ENCODE results near the gene KCNC2.

KCNC2 gene

DNA sequence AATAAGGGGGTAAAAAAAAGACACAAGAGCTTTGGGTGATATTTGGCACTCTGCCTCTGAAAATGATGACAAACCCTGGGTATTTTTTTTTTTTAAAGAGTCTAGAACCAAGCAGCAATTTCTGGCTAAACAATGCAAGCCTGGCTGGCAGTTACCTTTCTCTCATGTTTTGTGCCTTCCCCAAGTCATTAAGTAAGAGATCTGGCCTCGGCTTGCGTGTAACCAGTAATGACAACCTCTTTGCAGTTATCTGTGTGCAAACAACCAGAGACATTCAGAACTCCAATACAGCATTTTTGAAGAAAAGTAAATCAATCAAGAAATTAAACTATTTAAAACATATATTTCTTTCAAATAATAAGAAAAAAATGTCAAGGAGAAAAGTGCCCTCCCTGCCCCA, 167.5 kb downstream of the KCNC2 start:
- Mint-ChIP-seq H3K4me1 (no peaks in the 10 kb centered on the region), H3K4me3 (no peak overlapping the region), H3K27me3 (no peaks in the 10 kb centered on the region), H3K9me3 (peaks cover 5% of the 10 kb centered on the region), H3K36me3 (no peaks in the 10 kb centered on the region), H3K27ac (no peak overlapping the region)

DNA sequence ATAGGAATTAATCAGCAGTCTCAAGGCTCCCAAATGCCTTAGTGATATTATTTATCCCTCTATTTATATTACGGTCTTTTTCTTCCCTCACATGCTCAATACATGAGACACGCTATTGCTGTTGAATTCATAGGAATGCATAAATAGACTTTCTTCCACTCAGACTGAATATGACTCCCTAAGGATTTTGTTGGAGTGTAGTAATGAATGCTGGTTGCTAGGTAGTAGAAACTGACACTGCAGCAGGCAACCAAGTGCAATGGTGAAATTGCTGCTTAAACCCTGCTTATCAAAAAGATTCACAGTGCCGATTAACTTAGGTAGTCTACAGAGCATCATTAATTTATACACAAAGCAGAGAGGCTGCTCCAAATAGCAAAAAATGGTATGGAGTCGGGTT, 168.2 kb downstream of the KCNC2 start:
- no peak overlapping the region for H3K4me3 Mint-ChIP-seq
- peaks cover 5% of the 10 kb centered on the region for H3K9me3 Mint-ChIP-seq
- H3K27ac Mint-ChIP-seq = no peak overlapping the region
- no peaks in the 10 kb centered on the region for H3K4me1 Mint-ChIP-seq
- no peaks in the 10 kb centered on the region for H3K36me3 Mint-ChIP-seq
- no peaks in the 10 kb centered on the region for H3K27me3 Mint-ChIP-seq

DNA sequence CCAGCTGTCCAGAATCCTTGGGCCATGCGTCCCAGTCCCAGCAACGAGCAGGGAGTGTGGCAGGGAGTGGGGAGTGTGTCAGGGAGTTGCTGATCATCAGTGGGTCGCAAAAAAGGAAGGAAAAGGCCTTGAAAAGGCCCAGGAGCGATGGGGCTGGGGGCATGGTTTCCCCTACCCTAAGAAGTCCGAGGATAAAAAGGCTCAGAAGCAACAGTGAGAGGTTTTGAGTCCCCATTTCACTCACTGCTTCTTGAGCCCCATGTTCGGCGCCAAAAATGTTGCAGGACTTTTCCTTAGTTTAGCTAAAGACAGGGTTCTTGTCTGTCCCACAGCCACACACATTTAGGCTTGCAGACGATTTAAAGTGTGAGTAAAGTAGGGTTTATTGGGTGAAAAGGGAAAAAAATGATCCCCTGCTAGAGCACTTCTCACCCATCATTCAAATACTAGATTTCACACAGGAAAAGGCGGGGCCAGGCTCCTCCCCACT, 189.5 kb downstream of the KCNC2 start:
- H3K9me3 Mint-ChIP-seq = peaks cover 34% of the 10 kb centered on the region
- peaks cover 2% of the 10 kb centered on the region for H3K36me3 Mint-ChIP-seq
- no peak overlapping the region for H3K27ac Mint-ChIP-seq
- H3K4me1 Mint-ChIP-seq = no peaks in the 10 kb centered on the region
- H3K27me3 Mint-ChIP-seq = no peaks in the 10 kb centered on the region
- no peak overlapping the region for H3K4me3 Mint-ChIP-seq

DNA sequence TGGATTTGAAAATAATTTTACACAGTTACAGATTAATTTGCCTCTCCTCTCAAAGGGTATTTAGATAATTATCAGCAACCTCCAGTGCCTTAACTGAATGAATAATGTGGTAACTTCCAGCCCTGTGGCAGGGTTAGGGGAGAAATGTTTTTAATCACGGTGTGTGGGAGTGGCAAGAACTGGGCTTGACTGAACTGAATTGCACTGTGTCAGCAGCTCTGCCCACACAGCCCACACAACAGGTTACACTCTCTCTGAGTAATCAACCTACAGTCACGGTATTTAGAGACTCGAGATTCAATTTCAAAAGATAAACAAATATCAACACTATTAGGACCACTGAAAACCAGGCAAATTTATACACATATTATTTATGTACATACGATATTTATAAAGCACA, 198.5 kb downstream of the KCNC2 start:
- no peak overlapping the region for H3K4me3 Mint-ChIP-seq
- H3K9me3 Mint-ChIP-seq = peaks cover 11% of the 10 kb centered on the region
- no peaks in the 10 kb centered on the region for H3K4me1 Mint-ChIP-seq
- H3K27me3 Mint-ChIP-seq = no peaks in the 10 kb centered on the region
- H3K36me3 Mint-ChIP-seq = no peaks in the 10 kb centered on the region
- no peak overlapping the region for H3K27ac Mint-ChIP-seq

DNA sequence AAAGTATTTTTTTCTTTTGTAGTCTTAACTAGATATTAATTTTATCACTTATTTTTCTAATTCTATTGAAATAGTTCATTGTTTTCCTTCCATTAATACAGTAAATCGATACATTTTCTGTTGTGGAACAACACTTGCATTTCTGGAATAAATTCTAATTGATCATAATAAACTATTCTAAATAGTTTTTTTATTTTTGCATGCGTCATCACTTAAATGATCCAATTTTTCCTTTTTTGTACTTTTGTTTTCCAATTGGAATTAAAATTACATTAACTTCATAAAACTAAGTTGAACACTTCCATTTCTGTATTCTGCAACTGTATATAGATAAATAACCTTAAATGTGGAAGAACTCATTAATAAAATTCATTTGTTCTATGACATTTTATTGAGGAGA, 202.5 kb downstream of the KCNC2 start:
- no peaks in the 10 kb centered on the region for H3K4me1 Mint-ChIP-seq
- peaks cover 11% of the 10 kb centered on the region for H3K9me3 Mint-ChIP-seq
- H3K27me3 Mint-ChIP-seq = no peaks in the 10 kb centered on the region
- H3K27ac Mint-ChIP-seq = no peak overlapping the region
- H3K36me3 Mint-ChIP-seq = no peaks in the 10 kb centered on the region
- no peak overlapping the region for H3K4me3 Mint-ChIP-seq

DNA sequence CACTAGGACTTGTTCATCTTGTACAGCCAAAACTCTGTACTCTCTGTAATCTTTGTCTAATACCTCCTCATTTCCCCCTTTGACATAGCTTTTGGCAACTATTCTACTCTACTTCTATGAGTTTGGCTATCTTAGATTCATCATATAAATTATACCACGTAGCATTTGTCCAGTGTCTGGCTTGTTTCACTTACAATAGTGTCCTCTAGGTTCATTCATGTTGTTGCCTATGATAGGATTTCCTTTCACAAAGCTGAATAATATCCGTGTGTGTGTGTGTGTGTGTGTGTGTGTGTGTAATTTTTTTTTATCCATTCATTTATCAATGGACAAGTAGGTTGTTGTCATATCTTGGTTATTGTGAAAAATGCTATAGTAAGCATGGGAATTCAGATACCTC, 209.5 kb downstream of the KCNC2 start:
- H3K27me3 Mint-ChIP-seq = no peaks in the 10 kb centered on the region
- H3K4me3 Mint-ChIP-seq = no peak overlapping the region
- peaks cover 11% of the 10 kb centered on the region for H3K9me3 Mint-ChIP-seq
- no peak overlapping the region for H3K27ac Mint-ChIP-seq
- H3K4me1 Mint-ChIP-seq = peaks cover 9% of the 10 kb centered on the region
- H3K36me3 Mint-ChIP-seq = no peaks in the 10 kb centered on the region

DNA sequence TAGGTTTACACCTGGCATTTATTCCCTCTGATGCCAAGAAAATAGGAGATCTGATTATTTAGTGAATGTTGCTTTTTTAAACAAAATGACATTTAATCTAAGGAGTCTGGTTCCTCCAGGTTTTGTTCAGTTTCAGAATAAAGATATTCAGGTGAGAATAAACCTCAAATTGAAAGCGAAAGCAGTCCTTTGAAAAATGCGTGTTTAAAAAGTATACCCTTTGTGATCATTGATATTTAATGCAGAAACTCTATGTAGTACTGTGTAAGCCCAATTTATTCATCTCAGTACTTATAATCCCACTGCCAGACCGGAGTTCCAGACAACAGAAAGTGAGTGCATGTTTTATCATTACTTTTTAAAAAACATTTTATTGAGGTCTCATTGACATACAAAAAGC, 210.2 kb downstream of the KCNC2 start:
- peaks cover 7% of the 10 kb centered on the region for H3K9me3 Mint-ChIP-seq
- H3K36me3 Mint-ChIP-seq = no peaks in the 10 kb centered on the region
- H3K4me1 Mint-ChIP-seq = peaks cover 9% of the 10 kb centered on the region
- no peaks in the 10 kb centered on the region for H3K27me3 Mint-ChIP-seq
- no peak overlapping the region for H3K27ac Mint-ChIP-seq
- H3K4me3 Mint-ChIP-seq = no peak overlapping the region

All from activated naive CD4-positive, alpha-beta T cell treated with anti-CD3 and anti-CD28 coated beads, Interleukin-2, amount 50 U/mL, for 24 hours (primary cell).